Measurements from ENCODE around the gene LFNG.

Gene LFNG

DNA sequence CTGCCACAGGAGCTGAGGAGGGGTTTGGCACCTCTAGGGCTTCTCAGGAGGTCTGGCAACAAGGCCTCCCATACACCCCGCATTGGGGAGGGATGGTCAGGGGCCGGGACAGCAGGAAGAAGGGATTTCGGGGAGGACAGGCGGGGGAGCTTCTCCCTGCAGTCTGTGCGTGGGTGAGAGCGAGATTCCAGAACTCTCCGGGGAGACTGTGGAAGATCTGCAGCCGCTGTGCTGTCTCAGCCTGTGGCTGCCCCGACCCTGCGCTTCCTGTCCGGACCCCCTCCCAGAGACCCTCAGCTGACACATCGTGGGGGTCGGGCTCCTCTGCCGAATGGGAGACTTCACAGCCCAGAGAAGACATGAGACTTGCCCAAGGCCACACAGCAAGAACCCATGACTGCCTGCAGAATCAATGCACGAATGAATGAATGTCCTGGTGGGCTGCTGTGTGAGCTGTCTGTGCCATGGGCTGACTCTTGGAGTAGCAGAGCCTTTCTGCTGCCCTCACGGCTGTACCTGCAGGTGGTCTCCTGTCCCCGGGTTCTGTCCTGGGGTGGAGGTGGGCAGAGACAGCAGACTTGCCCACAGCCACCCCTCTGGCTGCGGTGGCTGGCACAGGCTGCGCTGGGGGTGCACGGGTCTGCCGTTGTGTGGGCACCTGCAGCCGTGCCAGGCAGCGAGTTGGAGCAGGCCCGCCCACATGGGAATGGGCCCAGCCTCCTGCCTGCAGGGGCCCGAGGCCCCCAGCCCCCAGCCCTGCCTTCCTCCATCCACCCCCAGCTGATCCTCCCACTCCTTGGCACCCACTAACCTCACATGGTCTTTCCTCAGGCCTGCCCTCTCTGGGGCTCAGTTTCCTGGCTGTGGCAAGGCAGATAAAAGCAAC, 16.3 kb upstream of the LFNG start:
- no peak for DNase-seq (ENCODE audit: low spot score)

DNA sequence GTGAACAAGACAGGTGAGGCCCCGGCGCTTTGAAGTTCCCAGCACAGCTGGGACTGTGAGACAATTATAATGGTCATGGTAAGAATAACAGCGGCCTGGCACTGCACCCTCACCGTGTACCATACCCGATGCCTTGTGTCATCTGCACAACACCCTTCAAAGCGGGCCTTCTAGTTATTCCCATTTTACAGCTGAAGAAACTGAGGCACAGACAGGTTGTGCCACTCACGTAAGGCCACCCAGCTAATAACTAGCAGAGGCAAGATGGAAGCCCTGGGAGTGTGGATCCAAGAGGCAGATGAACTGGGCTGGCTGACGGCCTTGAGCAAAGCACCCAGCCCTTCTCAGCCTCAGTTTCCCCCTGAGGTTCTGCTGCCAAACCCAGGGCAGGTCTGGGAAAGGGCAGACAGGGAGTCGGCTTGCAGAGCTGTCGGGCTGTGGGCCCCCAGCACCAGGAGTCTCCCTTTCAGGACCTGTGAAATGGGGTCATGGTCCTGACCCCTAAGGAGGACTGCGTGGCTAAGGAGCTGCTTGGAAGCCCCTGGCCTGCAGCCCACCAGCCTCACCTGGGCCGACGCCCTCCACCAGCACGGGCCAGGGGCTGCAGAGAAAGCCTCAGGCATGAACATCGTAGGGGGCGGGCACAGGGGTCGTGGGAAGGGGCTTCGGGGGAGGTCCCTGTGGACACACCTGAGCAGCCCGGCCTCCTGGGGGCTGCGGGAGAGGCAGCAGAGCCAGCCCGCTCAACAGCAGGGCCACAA, 15.3 kb upstream of the LFNG start:
- no peak for DNase-seq (ENCODE audit: low spot score)

DNA sequence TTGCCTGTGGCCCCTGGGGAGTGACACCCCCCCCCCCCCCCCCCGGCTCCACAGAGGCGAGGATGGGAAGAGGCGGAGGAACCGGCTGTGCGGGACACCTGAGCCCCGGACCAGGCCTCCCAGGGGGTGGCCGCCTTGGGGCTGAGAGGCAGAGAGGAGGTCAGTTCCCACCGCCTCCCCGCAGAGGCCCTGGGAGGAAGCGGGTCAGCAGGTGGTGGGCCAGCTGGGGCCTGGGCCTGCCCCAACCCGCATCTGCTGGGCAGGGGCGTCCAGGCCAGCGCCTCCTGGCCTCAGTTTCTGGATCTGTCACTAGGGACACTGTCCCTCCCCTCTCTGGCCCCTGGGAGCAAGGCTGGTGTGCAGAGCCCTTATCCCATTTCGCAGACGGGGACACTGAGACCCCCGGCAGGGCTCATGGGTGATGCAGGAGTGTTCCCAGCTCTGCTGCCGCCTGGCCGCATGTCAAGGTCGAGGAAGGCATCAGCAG, 14.6 kb upstream of the LFNG start:
- DNase-seq (ENCODE audit: low spot score), result no peak

GRCh38 chr7:2505401-2505800, 14.2 kb upstream of the LFNG start:
- no peak for DNase-seq (ENCODE audit: low spot score)

GRCh38 chr7:2507208-2507916, 12.2 kb upstream of the LFNG start:
- DNase-seq (ENCODE audit: low spot score), result no peak

DNA sequence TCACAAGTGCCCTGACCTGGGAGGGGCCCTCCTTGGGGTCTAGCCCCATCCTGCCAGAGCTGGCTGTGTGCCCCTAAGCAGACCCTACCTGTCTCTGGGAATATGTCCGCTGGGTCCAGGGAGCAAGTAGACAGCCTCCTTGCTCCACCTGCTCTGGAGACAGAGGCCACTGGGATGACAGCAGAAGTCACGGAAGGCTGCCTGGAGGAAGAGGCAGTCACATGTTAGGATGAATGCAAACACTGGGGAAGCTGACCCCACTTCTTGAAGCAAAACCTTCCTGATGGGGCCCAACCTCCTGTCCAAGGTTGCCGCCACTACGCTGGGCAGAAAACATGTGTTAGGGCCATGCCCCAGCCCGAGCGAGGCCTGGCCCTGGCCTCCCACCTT, 11.7 kb upstream of the LFNG start:
- DNase-seq (ENCODE audit: low spot score), result no peak

GRCh38 chr7:2508327-2509215, 11.0 kb upstream of the LFNG start:
- DNase-seq (ENCODE audit: low spot score), result no peak

GRCh38 chr7:2509298-2509906, 10.2 kb upstream of the LFNG start:
- DNase-seq (ENCODE audit: low spot score), result no peak

- DNase-seq (ENCODE audit: low spot score), result no peak
These were observed 9.3 kb upstream of the LFNG start for GRCh38 chr7:2510130-2510776.

DNA sequence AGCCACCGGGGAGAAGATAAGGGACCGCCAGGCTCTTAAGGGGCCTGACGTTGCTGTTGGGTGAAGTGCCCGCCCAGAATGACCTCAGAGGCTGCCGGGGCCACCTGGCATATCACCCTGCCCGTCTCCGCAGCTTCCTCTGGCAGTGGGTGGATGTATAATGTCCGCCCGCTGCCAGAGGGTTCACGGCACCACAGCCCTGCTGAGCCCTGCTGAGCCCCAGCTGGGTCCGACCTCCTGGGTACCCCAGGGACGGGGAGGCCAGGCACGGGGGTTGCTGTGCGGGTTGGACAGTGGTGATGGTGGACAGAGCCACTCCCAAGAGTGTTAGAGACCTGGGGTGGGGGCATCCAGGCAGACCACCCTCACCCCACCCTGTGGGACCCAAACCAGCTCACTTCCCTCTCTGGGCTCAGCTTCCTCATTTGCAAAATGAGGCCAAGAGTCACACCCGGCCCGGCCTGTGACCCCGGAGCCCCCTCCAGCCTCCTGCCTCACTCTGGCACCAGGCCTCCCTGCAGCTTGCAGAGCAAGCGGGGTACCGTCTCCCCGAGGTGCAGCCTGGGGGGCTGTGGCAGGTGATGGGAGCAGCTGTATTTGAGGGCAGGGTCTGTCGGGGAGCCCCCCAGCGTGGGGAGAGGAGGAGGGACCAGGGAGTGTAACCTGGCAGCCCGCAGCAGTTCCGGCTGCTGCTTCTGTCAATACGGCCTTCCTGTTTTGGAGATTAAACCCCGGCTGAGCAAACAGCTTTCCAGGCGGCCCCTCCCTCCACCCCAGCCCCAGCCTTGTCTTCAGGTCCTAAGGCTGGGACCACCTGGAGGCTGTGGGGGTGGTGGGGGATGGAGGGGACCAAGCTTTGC, 8.4 kb upstream of the LFNG start:
- no peak for DNase-seq (ENCODE audit: low spot score)

GRCh38 chr7:2511769-2512168, 7.8 kb upstream of the LFNG start:
- DNase-seq (ENCODE audit: low spot score), result no peak

DNA sequence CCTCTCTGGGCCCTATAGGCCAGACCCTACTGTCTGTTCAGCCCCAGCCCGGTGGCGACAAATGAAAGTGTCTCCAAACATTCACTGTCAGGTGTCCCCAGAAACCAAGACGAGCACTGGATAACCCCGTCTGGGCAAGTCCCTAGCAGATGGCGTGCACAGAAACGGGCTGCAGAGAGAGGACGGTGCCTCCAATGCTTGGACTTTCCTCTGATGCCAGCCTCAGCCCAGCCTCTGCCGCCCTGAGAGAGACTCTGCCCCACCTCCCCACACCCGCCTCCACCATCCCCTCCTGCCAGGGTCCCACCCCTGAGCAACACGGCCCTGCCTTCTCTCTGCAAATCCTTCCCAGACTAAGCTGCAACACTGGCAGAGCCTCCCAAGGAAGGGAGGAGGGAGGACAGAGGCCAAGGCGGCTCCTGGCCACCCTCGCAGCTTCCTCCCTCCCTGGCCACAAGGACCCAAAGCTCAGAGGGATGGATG, 7.4 kb upstream of the LFNG start:
- no peak for DNase-seq (ENCODE audit: low spot score)

- no peak for DNase-seq (ENCODE audit: low spot score)
These were observed 6.9 kb upstream of the LFNG start for GRCh38 chr7:2512713-2513112.

- DNase-seq (ENCODE audit: low spot score), result no peak
These were observed 5.9 kb upstream of the LFNG start for GRCh38 chr7:2513702-2514101.

DNA sequence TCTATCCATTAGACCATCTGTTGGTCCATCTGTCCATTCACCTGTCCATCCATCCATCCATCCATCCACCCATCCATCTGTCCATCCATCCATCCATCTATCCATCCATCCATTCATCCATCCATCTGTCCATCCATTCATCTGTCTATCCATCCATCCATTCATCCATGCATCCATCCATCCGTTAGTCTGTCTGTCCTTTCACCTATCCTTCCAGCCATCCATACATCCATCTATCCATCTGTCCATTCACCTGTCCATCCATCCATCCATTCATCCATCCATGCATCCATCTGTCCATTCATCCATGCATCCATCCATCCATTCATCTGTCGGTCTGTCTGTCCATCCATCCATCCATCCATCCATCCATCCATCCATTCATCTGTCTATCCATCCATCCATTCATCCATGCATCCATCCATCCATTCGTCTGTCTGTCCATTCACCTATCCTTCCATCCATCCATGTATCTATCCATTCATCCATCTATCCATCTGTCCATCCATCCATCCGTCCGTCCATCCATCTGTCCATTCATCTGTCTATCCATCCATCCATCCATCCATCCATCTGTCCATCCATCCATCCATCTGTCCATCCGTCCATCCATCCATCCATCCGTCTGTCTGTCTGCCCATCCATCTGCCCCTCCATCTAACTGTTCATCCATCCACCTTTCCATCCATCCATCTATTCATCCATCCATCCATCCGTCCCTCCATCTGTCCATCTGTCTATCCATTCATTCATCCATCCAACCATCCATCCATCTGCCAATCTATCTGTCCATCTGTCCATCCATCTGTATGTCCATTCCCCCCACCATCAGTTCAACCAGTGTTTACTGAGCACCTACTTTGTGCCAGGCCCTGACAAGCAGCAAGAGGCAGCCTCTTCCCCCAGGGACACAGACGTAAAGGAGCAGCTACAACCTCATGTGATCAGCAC, 4.8 kb upstream of the LFNG start:
- DNase-seq (ENCODE audit: low spot score), result no peak

DNA sequence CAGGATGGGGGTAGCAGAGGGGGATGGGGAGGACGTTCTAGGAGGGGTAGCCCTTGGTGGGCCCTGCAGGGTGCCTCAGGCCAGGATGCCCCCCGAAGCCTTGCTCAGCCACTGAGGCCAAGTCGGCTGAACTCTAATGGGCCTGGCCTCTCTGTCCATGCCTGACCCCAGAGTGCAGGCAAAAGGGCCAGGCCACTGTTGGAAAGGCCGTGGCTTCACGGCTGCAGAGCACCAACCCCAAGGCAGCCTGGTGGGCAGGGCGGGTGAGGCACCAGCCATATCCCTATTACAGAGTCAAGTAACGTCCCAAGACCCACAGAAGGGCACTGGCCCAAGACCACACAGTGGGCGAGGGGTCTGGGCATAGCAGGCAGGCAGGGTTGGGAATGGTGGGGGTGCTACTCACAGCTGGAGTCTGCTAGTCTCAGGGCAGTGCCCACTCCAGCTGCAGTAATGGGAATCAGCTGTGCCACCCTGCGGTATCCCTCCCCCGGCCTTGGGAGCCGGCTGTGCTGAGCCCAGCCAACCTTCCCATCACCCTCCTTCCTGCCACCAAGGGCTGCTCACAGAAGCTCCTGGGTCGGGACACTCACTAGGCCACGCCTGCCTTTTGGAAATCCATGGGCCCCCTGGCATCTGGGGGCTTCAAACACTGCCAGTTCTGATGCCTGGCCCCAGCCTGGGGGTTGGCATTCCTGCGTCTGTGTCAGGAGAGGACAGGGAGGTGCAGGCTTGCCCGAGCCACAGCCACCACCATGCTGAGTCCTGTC, 4.0 kb upstream of the LFNG start:
- DNase-seq (ENCODE audit: low spot score), result no peak

- no peak for DNase-seq (ENCODE audit: low spot score)
These were observed 3.4 kb upstream of the LFNG start for GRCh38 chr7:2516194-2516555.

GRCh38 chr7:2517026-2517425, 2.5 kb upstream of the LFNG start:
- no peak for DNase-seq (ENCODE audit: low spot score)

All from hematopoietic multipotent progenitor cell treated with erythropoietin and hydrocortisone succinate and interleukin-3 and kit ligand, for 15 days (in vitro differentiated cells).